ENCODE results near the gene KLHL13.
"Not testable (repeated sequence)": the region's sequence is repeated elsewhere in the genome, so short reads cannot be mapped to it uniquely, and the experiment has no call there.

Gene KLHL13

GRCh38 chrX:118116713-118117550 is at the start of gene KLHL13:
TSS of gene KLHL13 (minus strand) at chrX:118116810. CDS start at chrX:118028473, 88,337 bp downstream.
- DNase-seq: peak; percentile 8

GRCh38 chrX:118164138-118164537 is 47.5 kb upstream of the KLHL13 start:
- no peak for DNase-seq

GRCh38 chrX:118156953-118157608 is 40.5 kb upstream of the KLHL13 start:
- no peak for DNase-seq

- DNase-seq: no peak
Measured at GRCh38 chrX:118156254-118156952, 39.8 kb upstream of the KLHL13 start.

GRCh38 chrX:118153270-118153669 is 36.7 kb upstream of the KLHL13 start:
- no peak for DNase-seq

GRCh38 chrX:118152721-118153120 is 36.1 kb upstream of the KLHL13 start:
- no peak for DNase-seq

GRCh38 chrX:118148737-118149136 is 32.1 kb upstream of the KLHL13 start:
- no peak for DNase-seq

GRCh38 chrX:118147771-118148170 is 31.2 kb upstream of the KLHL13 start:
- DNase-seq: not testable (repeated sequence)

GRCh38 chrX:118143578-118143977 is 27.0 kb upstream of the KLHL13 start:
- DNase-seq: no peak

- no peak for DNase-seq
Measured at GRCh38 chrX:118131336-118131735, 14.7 kb upstream of the KLHL13 start.

- DNase-seq: no peak
Measured at GRCh38 chrX:118129681-118130080, 13.1 kb upstream of the KLHL13 start.

- DNase-seq: no peak
Measured at GRCh38 chrX:118128724-118129123, 12.1 kb upstream of the KLHL13 start.

- no peak for DNase-seq
Measured at GRCh38 chrX:118126286-118126685, 9.7 kb upstream of the KLHL13 start.

GRCh38 chrX:118124243-118124642 is 7.6 kb upstream of the KLHL13 start:
- DNase-seq: not testable (repeated sequence)

- DNase-seq: no peak
Measured at GRCh38 chrX:118117741-118118140, 1.1 kb upstream of the KLHL13 start.

GRCh38 chrX:118115953-118116712 is 477 bp downstream of the KLHL13 start:
- no peak for DNase-seq

GRCh38 chrX:118114971-118115370 is 1.6 kb downstream of the KLHL13 start:
- no peak for DNase-seq

GRCh38 chrX:118109065-118109464 is 7.5 kb downstream of the KLHL13 start:
- DNase-seq: no peak

- DNase-seq: no peak
Measured at GRCh38 chrX:118108304-118108703, 8.3 kb downstream of the KLHL13 start.

GRCh38 chrX:118100091-118100490 is 16.5 kb downstream of the KLHL13 start:
- no peak for DNase-seq

- DNase-seq: no peak
Measured at GRCh38 chrX:118088084-118088483, 28.5 kb downstream of the KLHL13 start.

GRCh38 chrX:118074196-118074595 is 42.4 kb downstream of the KLHL13 start:
- DNase-seq: no peak

All from T1000 (cell line).